ENCODE data around the gene MAPKAP1.

GRCh38 chr9:125493881-125494652 is 212.9 kb downstream of the MAPKAP1 start:
- TF ChIP-seq CTCF (optimal IDR thresholded peaks at IDR 0.05 in 1 of 3, IDR thresholded peaks at IDR 0.05 in 1 of 3, conservative IDR thresholded peaks at IDR 0.05 in 1 of 3; ENCODE audit: extremely low read depth in 1 of 3, insufficient read depth in 2 of 3, low read length in 3 of 3) (no peak), EZH2 (IDR thresholded peaks at IDR 0.05; ENCODE audit: low read length) (no peak)

Measured in keratinocyte (primary cell).